HFF-Myc (cell line): ENCODE measurements around the gene VCL.

Source experiments
- DNase-seq: peaks from one replicate; pipeline ENCODE4 v3.0.0-alpha.2; 2011; ENCODE audit warnings: low read depth; ENCODE audit errors: extremely low read depth
- H3K4me3 ChIP-seq: replicated peaks from 2 replicates; pipeline ENCODE4 v1.5.1; 2011; ENCODE audit warnings: low read depth, mild to moderate bottlenecking, control low read depth, low read length
- TF ChIP-seq, protein P1 (sequence below): IDR thresholded peaks from 2 replicates; pipeline ENCODE4 v1.5.1; 2012; ENCODE audit warnings: mild to moderate bottlenecking, low read depth, low read length, control low read depth; ENCODE audit errors: missing control alignments

The VCL gene

GRCh38 chr10:74117738-74118137 is 119.8 kb downstream of the VCL start:
- TF ChIP-seq, protein P1, sequence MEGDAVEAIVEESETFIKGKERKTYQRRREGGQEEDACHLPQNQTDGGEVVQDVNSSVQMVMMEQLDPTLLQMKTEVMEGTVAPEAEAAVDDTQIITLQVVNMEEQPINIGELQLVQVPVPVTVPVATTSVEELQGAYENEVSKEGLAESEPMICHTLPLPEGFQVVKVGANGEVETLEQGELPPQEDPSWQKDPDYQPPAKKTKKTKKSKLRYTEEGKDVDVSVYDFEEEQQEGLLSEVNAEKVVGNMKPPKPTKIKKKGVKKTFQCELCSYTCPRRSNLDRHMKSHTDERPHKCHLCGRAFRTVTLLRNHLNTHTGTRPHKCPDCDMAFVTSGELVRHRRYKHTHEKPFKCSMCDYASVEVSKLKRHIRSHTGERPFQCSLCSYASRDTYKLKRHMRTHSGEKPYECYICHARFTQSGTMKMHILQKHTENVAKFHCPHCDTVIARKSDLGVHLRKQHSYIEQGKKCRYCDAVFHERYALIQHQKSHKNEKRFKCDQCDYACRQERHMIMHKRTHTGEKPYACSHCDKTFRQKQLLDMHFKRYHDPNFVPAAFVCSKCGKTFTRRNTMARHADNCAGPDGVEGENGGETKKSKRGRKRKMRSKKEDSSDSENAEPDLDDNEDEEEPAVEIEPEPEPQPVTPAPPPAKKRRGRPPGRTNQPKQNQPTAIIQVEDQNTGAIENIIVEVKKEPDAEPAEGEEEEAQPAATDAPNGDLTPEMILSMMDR = no peak
- DNase-seq = no peak
- no peak overlapping the region for H3K4me3 ChIP-seq

DNA sequence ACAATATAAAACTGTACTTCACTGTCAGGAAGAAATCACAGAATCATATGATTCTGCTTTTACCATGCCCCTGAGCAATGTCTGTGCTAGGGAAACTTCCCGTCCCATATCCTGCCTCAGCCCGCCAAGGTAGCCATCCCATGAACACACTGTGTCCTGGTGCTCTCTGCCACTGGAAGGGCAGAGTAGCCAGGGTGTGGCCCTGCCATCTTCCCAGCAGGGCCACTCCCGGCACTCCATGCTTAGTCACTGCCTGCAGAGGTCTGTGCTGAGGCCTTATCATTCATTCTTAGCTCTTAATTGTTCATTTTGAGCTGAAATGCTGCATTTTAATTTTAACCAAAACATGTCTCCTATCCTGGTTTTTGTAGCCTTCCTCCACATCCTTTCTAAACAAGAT is 120.9 kb downstream of the VCL start:
- no peak for DNase-seq
- no peak overlapping the region for H3K4me3 ChIP-seq
- TF ChIP-seq, protein P1 = no peak

DNA sequence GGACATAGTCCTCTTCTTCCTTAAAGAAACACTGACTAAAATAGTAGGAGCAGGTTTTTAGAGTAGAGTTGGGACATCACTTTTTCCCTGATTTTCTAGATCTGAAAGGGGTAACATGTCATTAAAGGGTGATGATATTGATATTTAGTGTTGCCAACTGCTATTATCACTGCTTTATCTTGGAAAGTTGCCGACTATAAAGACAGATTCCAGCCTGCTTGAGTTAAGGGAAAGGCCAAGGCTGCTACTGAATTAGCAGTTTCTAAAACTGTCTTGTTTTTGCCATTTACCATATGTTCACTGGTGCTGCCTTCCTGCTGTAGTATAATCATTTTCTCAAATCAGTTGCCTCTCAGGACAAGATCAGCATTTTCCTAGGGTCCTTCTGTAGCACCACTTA is 123.0 kb downstream of the VCL start:
- no peak for DNase-seq
- no peak overlapping the region for H3K4me3 ChIP-seq
- TF ChIP-seq, protein P1 = no peak

DNA sequence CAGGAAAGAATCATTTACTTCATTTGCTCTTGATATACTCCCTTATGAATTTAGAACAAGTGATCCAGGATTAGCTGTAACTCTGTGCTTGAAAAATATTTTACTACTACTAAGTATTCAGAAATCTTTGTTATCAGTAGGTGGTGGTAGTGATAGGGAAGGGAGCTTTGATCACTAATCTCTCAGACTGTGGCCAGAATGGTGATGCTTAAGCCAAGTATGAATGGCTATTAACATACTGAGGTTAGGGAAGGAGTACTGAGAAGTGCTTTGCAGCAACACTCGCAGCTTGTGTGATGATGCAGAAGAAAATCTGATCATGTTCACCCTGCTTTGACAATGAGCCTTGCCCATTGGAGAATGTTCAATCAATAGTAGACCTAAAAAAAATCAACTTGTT is 123.5 kb downstream of the VCL start:
- H3K4me3 ChIP-seq = no peak overlapping the region
- no peak for DNase-seq
- TF ChIP-seq, protein P1 = no peak

- DNase-seq = no peak
These were observed 124.1 kb downstream of the VCL start for GRCh38 chr10:74122060-74122459.

GRCh38 chr10:74123081-74123480 is 125.2 kb downstream of the VCL start:
- DNase-seq = no peak
- TF ChIP-seq, protein P1 = no peak
- H3K4me3 ChIP-seq = no peak overlapping the region

More at GRCh38 chr10:74122060-74122459, 124.1 kb downstream of the VCL start:
- TF ChIP-seq, protein P1 = no peak
- H3K4me3 ChIP-seq = no peak overlapping the region
